MM.1S (cell line): ENCODE data around the gene KATNBL1.

ENCODE experiments used
- CTCF ChIP-seq: fragments of 300-600 bp; sonication (generic); IDR thresholded peaks from 2 replicates; pipeline ENCODE4 v1.5.1; 2016; ENCODE audit warnings: antibody characterized with exemption, low read length, mixed read lengths
- EZH2 ChIP-seq: fragments of 300-600 bp; sonication (generic); optimal IDR thresholded peaks from 2 replicates; pipeline ENCODE3; 2017; ENCODE audit warnings: low read depth, mild to moderate bottlenecking, antibody characterized with exemption, low read length, mixed read lengths

DNA sequence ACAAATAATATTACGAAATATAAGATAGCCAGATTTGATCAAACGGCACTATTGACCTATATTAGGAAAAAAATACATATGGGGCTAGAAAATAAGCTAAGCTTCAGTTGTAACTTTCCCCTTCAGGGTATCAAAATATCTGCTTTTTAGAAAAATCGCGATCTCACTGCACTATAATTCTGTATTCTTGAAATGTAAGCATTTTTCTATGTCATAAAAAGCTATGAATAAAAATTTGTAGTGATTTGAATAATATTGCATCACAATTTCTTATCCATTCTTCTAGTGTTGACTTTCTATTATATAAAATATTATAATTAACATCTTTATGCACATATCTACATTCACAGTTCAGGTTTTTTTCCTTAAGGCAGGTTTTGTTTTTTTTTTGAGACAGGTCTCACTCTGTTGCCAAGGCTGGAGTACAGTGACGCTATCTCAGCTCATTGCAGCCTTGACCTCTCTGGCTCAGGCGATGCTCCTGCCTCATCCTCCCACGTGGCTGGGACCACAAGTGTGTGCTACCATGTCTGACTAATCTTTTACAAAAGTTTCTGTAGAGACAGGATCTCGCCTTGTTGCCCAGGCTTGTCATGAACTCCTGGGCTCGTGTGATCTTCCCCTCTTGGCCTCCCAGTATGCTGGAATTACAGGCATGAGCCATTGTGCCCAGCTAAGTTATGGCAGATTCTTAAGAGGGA, 36.5 kb upstream of the KATNBL1 start:
- TF ChIP-seq CTCF = no peak
- TF ChIP-seq EZH2 = no peak
